HG03520 (cell line): Measurements from ENCODE around the gene SLC16A6.
"Not testable (repeated sequence)": the region's sequence is repeated elsewhere in the genome, so short reads cannot be mapped to it uniquely, and the experiment has no call there.

ENCODE experiments used
- ATAC-seq: cut with Tn5 transposase; IDR thresholded peaks from one replicate; pipeline ENCODE4 v1.9.1; 2021; ENCODE audit warnings: mild to moderate bottlenecking, moderate library complexity; ENCODE audit not compliant: unreplicated experiment

SLC16A6 gene

GRCh38 chr17:68253426-68253825 is 37.5 kb downstream of the SLC16A6 start:
- ATAC-seq, result not testable (repeated sequence)

- no peak for ATAC-seq
Measured at GRCh38 chr17:68249354-68249765, 41.6 kb downstream of the SLC16A6 start.

- ATAC-seq, result no peak
Measured at GRCh38 chr17:68248891-68249290, 42.0 kb downstream of the SLC16A6 start.

GRCh38 chr17:68248199-68248825 is 42.6 kb downstream of the SLC16A6 start:
- peak; percentile 30 for ATAC-seq

- peak; percentile 77 for ATAC-seq
Measured at GRCh38 chr17:68247445-68248198, 43.3 kb downstream of the SLC16A6 start, which contains the start of gene AMZ2. TSS of gene AMZ2 (plus strand) at chr17:68248043. CDS start at chr17:68250188, 2,145 bp downstream.

- no peak for ATAC-seq
Measured at GRCh38 chr17:68246271-68247028, 44.5 kb downstream of the SLC16A6 start.

GRCh38 chr17:68239632-68240366 is 51.1 kb downstream of the SLC16A6 start:
- no peak for ATAC-seq

GRCh38 chr17:68238871-68239253 is 52.1 kb downstream of the SLC16A6 start:
- ATAC-seq, result no peak

- ATAC-seq, result no peak
Measured at GRCh38 chr17:68238164-68238870, 52.6 kb downstream of the SLC16A6 start.

GRCh38 chr17:68237369-68238163 is 53.4 kb downstream of the SLC16A6 start:
- ATAC-seq, result peak; percentile 64

GRCh38 chr17:68235336-68235791 is 55.6 kb downstream of the SLC16A6 start:
- ATAC-seq, result not testable (repeated sequence)

GRCh38 chr17:68234726-68235335 is 56.1 kb downstream of the SLC16A6 start:
- ATAC-seq, result not testable (repeated sequence)

- ATAC-seq, result not testable (repeated sequence)
Measured at GRCh38 chr17:68232741-68233140, 58.2 kb downstream of the SLC16A6 start.

GRCh38 chr17:68231541-68231940 is 59.4 kb downstream of the SLC16A6 start:
- ATAC-seq, result no peak

- not testable (repeated sequence) for ATAC-seq
Measured at GRCh38 chr17:68231131-68231530, 59.8 kb downstream of the SLC16A6 start.

- ATAC-seq, result no peak
Measured at GRCh38 chr17:68229619-68230018, 61.3 kb downstream of the SLC16A6 start.

GRCh38 chr17:68228817-68229570 is 61.9 kb downstream of the SLC16A6 start:
- no peak for ATAC-seq

- ATAC-seq, result not testable (repeated sequence)
Measured at GRCh38 chr17:68228039-68228680, 62.8 kb downstream of the SLC16A6 start.
